SH-SY5Y (cell line): ENCODE results near the gene CCDC149.

Experiments
- GATA2 ChIP-seq: IDR thresholded peaks from 2 replicates; pipeline ENCODE4 v1.6.1; 2011; ENCODE audit warnings: mild to moderate bottlenecking, low read depth, low read length
- GATA3 ChIP-seq: IDR thresholded peaks from 2 replicates; pipeline ENCODE4 v1.6.1; 2011; ENCODE audit warnings: low read depth, mild to moderate bottlenecking, low read length, moderate library complexity

GRCh38 chr4:24816797-24817196 lies 96.0 kb downstream of the CCDC149 start:
- TF ChIP-seq GATA2 (no peak), GATA3 (no peak)
